GM18519 (cell line): ENCODE measurements around the gene HSPA1L.

Source experiments
- ATAC-seq: cut with Tn5 transposase; IDR thresholded peaks from one replicate; pipeline ENCODE4 v1.9.1; 2021; ENCODE audit warnings: mild to moderate bottlenecking, moderate library complexity; ENCODE audit not compliant: unreplicated experiment, low FRiP score

HSPA1L gene

DNA sequence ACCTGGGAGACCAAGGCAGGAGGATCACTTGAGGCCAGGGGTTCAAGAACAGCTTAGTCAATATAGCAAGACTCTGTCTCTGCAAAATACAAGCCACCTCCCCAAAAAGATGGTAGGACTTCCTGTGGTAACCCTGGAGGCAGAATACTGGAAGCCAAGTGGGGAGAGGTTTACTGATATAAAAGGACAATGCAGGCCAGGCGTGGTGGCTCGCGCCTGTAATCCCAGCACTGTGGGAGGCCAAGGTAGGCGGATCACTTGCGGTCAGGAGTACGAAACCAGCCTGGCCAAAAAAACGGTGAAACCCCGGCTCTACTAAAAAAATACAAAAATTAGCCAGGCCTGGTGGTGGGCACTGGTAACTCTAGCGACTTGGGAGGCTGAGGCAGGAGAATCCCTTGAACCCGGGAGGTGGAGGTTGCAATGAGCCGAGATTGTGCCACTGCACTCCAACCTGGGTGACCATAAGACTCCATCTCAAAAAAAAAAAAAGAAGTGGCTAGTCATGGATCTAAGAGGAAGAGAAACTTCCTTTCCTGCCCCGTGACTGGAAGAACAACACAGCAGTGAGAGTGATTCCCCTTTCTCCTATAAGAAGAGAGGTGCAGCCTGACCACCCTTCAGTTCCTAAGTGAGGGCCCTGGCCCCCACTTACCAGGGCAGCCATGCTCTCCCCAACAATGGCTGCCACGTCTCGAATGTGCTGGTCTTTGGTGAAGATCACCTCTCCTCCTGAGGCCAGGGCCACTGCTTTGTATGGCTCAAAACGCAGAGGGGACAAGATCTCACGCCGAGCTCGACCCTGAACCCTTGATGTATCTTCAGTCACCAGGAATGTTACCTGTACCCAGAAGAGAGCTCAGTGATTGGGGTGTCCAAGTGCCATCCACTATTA, 46.5 kb downstream of the HSPA1L start:
- ATAC-seq = no peak

DNA sequence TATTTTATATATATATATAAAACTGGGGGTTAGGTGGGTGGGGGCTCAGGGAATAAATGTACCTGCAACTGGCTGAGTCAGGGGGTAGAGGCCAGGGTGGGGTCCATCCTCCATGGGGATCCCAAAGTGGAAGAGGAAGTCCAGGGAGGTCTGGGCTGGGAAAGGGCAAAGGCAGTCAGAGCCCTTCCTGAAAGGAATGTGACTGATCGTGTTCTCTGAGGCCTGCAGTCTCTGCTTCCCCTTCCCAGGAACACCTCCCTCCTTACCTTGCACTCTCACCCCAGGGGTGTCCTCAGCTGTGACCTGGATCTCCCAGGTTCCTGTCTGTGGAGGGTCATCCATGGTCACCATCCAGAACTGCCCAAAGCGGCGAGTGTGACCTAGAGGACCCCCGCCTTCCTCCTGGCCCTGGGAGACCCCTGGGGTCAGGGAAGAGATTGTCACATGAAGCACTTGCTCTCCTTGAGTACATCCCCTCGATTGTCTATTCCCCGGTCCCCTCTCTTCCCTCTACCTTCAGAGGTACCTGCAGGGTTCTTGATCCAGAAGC, 47.9 kb downstream of the HSPA1L start:
- no peak for ATAC-seq

DNA sequence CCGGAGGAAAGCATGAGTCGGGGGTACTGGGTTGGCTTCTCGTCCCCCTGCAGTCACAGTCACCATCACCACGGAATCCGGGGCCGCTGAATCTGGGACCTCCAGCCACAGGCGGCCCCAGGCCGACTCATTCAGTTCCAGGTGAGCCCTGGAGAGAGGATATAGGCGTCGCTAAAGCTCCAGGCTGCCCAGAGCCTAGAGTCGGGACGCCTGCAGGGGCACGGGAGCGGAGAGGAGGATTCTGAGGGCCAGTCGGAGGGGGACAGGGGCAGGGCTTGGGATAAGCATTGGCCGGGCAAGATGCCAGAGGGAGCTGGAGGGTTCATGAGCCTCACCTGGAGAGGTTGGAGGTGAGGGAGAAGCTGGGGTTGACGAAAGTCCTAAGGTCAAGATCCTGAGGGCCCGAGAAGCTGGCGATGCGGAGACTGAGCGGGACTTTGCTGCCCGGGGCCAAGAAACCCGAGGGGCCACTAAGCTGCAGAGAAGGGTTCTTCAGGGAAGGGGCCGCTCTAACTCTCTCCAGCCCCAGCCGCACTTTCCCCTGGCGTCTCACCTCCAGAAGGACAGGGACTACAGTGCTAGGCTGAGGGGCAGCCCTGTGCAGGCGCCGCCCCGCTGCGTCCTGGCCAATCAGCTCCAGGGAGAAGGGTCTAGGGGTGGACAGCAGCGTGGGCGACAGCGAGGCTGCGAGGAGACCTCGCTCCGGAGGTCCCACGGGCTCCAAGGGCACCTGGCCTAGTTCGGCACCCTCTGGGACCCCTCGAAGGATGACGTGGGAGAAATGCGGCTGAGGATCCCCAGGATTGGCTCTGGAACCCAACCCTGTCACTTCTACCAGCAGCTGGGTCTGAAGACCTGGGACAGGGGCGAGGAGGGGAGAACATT, 48.9 kb downstream of the HSPA1L start:
- no peak for ATAC-seq

DNA sequence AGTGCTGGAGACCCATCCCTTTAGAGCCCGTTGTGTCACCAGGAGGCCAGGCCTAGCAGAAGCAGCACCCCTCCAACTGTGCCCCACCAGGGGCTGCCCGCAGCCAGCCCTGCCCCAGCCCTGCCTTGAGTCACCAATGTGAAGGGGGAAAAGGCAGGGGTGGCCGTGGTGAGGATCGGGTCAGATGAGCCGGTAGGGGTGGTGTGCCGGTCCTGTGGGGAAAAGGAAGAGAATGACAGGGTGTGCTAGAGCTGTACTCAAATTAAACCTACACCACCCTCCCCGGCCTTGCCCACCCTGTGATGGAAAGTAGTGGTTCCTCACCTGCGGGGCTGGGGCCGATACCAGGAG, 49.5 kb downstream of the HSPA1L start:
- ATAC-seq = no peak

GRCh38 chr6:31764198-31764597, 50.9 kb downstream of the HSPA1L start:
- ATAC-seq = no peak

DNA sequence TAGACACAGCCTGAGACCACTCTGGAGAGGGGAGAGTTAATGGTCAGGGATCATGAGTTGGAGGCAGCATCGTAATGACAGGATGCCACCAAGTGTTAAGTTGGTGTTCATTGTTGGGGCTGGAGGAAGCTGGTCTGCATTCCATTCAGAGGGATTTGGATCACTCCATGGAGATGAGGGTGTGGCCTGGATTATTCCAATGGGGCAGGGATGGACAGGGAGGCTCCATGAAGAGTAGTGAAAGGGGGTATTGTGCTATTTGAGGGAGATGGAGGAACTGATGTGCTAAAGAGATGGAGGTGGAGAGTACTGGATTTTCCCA, 51.5 kb downstream of the HSPA1L start:
- ATAC-seq = no peak

DNA sequence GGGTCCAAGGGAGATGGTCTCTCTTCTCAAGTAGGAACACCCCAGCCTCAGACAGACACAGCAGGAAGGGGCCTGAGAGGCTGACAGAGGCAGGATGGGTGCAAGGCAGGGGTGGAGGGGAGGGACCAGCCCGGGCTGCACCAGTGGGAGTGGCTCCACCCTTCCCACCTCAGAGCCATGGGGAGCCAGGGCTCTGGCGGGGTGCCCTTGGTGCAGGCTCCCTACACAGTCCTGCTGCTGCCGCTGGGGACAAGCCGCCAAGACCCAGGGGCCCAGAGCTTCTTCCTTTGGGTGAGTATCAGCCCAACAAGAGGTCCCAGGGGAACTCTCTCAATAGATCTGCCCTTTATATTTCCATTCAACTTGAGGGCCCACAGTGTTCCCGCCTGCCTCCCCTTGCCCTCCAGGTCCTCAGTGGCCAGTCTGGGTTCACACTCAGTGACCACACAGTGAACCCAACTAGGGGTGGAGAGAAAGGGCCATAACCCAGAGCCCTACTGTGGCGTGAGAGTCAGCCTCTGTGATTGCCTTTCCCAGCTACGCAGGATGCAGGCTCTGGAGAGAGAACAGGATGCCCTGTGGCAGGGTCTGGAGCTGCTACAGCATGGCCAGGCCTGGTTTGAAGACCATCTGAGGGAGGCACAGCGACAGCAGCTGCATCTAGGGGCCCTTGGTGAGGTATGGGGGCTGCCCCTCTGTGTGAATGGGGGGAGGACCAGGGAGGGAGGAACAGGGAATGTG, 52.0 kb downstream of the HSPA1L start:
- ATAC-seq = no peak

GRCh38 chr6:31762356-31762755, 52.7 kb downstream of the HSPA1L start, which contains the start of gene SAPCD1:
Gene SAPCD1, plus strand, starts transcription at chr6:31762656. Its CDS starts 399 bp downstream, at chr6:31763055.
- ATAC-seq = no peak

GRCh38 chr6:31761343-31761742, 53.7 kb downstream of the HSPA1L start:
- ATAC-seq = no peak

DNA sequence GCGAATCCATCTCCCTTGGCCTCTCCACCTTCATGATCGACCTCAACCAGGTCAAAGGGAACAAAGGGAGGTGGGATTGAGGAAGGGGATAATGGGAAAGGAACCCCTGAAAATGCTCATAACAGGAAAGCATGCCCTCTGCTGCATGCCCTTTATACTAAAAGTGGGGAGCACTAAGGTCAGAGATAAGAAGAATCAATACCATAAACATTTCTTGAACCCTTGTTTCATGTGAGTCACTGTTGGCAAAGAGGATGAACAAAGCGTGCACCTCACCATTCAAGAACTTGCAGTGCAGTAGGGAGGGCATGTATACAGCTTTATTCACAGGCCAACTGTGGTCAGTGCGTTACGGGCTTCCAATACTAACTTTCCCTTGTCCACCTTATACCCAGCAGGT, 54.3 kb downstream of the HSPA1L start:
- ATAC-seq = no peak
